Kidney epithelial cell (primary cell): Measurements from ENCODE around the gene AP5B1. TPM values are rescaled to one million over a fixed set of nuclear protein-coding genes. Genes with fewer than 3 reads are reported as not detected.
A peak's percentile ranks its signal among the peaks of the same experiment; 100 is the strongest.

Experiments
- DNase-seq: peaks from one replicate; pipeline ENCODE4 v3.0.0-alpha.2; 2010; ENCODE audit warnings: low read depth
- H3K27me3 ChIP-seq: 2 replicates; pipeline ENCODE4 v1.6.0; 2011; ENCODE audit warnings: low read length; ENCODE audit not compliant: control insufficient read depth, insufficient read depth
- H3K36me3 ChIP-seq: 2 replicates; pipeline ENCODE4 v1.5.1; 2011; ENCODE audit warnings: low read length; ENCODE audit not compliant: control insufficient read depth, insufficient read depth
- H3K4me3 ChIP-seq: 2 replicates; pipeline ENCODE4 v1.5.1; 2011; ENCODE audit warnings: low read depth, mild to moderate bottlenecking, control low read depth, low read length
- CTCF ChIP-seq: IDR thresholded peaks from 2 replicates; pipeline ENCODE4 v1.5.1; 2011; ENCODE audit warnings: mild to moderate bottlenecking, moderate library complexity, low read length, control low read depth, inconsistent platforms; ENCODE audit not compliant: insufficient read depth, poor library complexity, severe bottlenecking
- total RNA-seq: library from RNA; depleted of rRNA; stranded (reverse); fragments of >200 nt; gene quantifications from 2 replicates; pipeline ENCODE4 v1.2.3, GENCODE V29; 2015

AP5B1 gene
- total RNA-seq, 1 donor from 2014 or later = 21.7 TPM

GRCh38 chr11:65817835-65818680, 37.3 kb upstream of the AP5B1 start:
- peak; percentile 41 for DNase-seq
- Histone ChIP-seq H3K36me3 (no peaks in the 10 kb centered on the region), H3K4me3 (peak overlapping the region; percentile 61), H3K27me3 (no peaks in the 10 kb centered on the region)
- peak; percentile 94 for TF ChIP-seq CTCF

DNA sequence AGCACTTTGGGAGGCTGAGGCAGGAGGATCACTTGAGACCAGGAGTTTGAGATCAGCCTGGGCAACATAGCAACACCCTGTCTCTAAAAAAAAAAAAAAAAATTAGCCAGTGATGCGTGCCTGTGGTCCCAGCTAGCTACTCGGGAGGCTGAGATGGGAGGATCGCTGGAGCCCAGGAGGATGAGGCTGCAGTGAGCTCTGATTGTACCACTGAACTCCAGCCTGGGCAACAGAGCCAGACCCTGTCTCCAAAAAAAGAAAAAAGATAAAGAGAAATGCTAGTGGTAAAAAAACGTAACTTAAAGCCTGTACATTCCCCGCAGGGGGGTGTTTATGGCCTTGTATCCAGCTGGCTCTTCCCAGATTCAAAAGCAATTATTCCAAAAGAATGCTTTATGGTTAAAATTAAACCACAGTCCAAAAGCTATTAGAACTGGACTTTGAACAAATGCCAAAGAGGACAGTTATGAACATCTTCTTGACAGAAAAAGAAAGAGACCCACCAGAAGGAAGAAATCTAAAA, 36.6 kb upstream of the AP5B1 start:
- no peak for DNase-seq
- no peak for TF ChIP-seq CTCF
- Histone ChIP-seq H3K36me3 (no peaks in the 10 kb centered on the region), H3K4me3 (peak overlapping the region; percentile 61), H3K27me3 (no peaks in the 10 kb centered on the region)

GRCh38 chr11:65816696-65817095, 35.9 kb upstream of the AP5B1 start:
- Histone ChIP-seq H3K27me3 (peaks cover 5% of the 10 kb centered on the region), H3K36me3 (no peaks in the 10 kb centered on the region), H3K4me3 (no peak overlapping the region)
- no peak for TF ChIP-seq CTCF
- no peak for DNase-seq

- Histone ChIP-seq H3K4me3 (no peak overlapping the region), H3K27me3 (peaks cover 6% of the 10 kb centered on the region), H3K36me3 (no peaks in the 10 kb centered on the region)
- no peak for DNase-seq
- TF ChIP-seq CTCF = no peak
These were observed 34.3 kb upstream of the AP5B1 start for GRCh38 chr11:65814986-65815565.

- Histone ChIP-seq H3K27me3 (peaks cover 6% of the 10 kb centered on the region), H3K36me3 (no peaks in the 10 kb centered on the region), H3K4me3 (no peak overlapping the region)
- DNase-seq = no peak
- TF ChIP-seq CTCF = no peak
These were observed 33.6 kb upstream of the AP5B1 start for GRCh38 chr11:65814131-65814985.
